K562 (cell line): ENCODE data around the gene SLC29A2. TPM values are rescaled to one million over a fixed set of nuclear protein-coding genes. Genes with fewer than 3 reads are reported as not detected.

ENCODE experiments used
- DIDO1 ChIP-seq: fragments of 450-650 bp; IDR thresholded peaks from 2 replicates; pipeline ENCODE4 v1.6.1; 2016; ENCODE audit warnings: low read depth, missing biosample characterization, missing genetic modification characterization
- DMBX1 ChIP-seq: fragments of 250-450 bp; sonication (Bioruptor Pico); IDR thresholded peaks from 2 replicates; pipeline ENCODE4 v1.8.0; 2022; ENCODE audit warnings: inconsistent platforms, mild to moderate bottlenecking, moderate library complexity, borderline replicate concordance
- FOS ChIP-seq: IDR thresholded peaks from 3 replicates; pipeline ENCODE4 v1.6.1; 2011; ENCODE audit not compliant: insufficient read length; ENCODE audit errors: extremely low read depth
- MCM5 ChIP-seq: fragments of 450-650 bp; IDR thresholded peaks from 2 replicates; pipeline ENCODE4 v1.6.1; 2016; ENCODE audit warnings: low read depth
- PTRF ChIP-seq: fragments of 450-650 bp; IDR thresholded peaks from 2 replicates; pipeline ENCODE4 v1.6.1; 2016; ENCODE audit warnings: mild to moderate bottlenecking, missing genetic modification characterization, missing compliant biosample characterization
- RBM39 ChIP-seq: fragments of 200-400 bp; formaldehyde crosslinking; optimal IDR thresholded peaks from 2 replicates; pipeline ENCODE3; 2018; ENCODE audit warnings: low read depth, low read length
- ZFP1 ChIP-seq: fragments of 450-650 bp; formaldehyde crosslinking; IDR thresholded peaks from 2 replicates; pipeline ENCODE4 v1.4.0; 2020; ENCODE audit warnings: mild to moderate bottlenecking, mixed read lengths
- ZNF217 ChIP-seq: sonication (generic); formaldehyde crosslinking; IDR thresholded peaks from 2 replicates; pipeline ENCODE4 v1.8.0; 2022; ENCODE audit warnings: mild to moderate bottlenecking, missing genetic modification reagents
- ZNF384 ChIP-seq: IDR thresholded peaks from 2 replicates; pipeline ENCODE4 v1.6.1; 2012; ENCODE audit warnings: low read depth, low read length, improper control_type of control experiment
- ZNF398 ChIP-seq: fragments of 250-450 bp; sonication (Bioruptor Pico); IDR thresholded peaks from 2 replicates; pipeline ENCODE4 v1.8.0; 2021; ENCODE audit warnings: moderate library complexity, mild to moderate bottlenecking, inconsistent platforms
- ZNF584 ChIP-seq: fragments of 200-800 bp; sonication (Bioruptor generic); IDR thresholded peaks from 2 replicates; pipeline ENCODE4 v1.6.1; 2016; ENCODE audit warnings: low read depth, mild to moderate bottlenecking, missing genetic modification characterization, missing compliant biosample characterization
- polyA plus RNA-seq, 8 experiments: library from polyadenylated mRNA; depleted of rRNA in 4 of 8; stranded (reverse) in 5 of 8; unstranded in 3 of 8; fragments of >200 nt; fragmentation: Nextera tagmentation in 2 of 8; fragmentation: Illumina TruSeq in 1 of 8; extraction: Ambion mirVana in 2 of 8; extraction: Trizol in 1 of 8; gene quantifications; 2 replicates each; pipeline versions ENCODE4 v1.2.1 to v1.2.3, GENCODE V29; 2011 to 2014; ENCODE audit warnings: inconsistent platforms in 1 of 8, missing spikeins in 1 of 8
- total RNA-seq, 7 experiments: library from RNA; depleted of rRNA in 6 of 7; stranded (reverse); fragments of >200 nt in 6 of 7; fragmentation: Illumina TruSeq in 2 of 7; extraction: Trizol in 2 of 7; gene quantifications; 2 replicates each; pipeline versions ENCODE4 v1.2.1 to v1.2.3, GENCODE V29; 2011 to 2021; ENCODE audit warnings: low replicate concordance in 1 of 7
- TF ChIP-seq, protein P1 (sequence below): sonication (generic); formaldehyde crosslinking; IDR thresholded peaks from 2 replicates; pipeline ENCODE4 v1.8.0; 2022; ENCODE audit warnings: mild to moderate bottlenecking, low read depth, missing genetic modification reagents
- TF ChIP-seq, protein P2 (sequence below), 2 experiments: fragments of 450-650 bp in 1 of 2; sonication (generic) in 1 of 2; formaldehyde crosslinking in 1 of 2; IDR thresholded peaks in 1 of 2; conservative IDR thresholded peaks in 1 of 2; 2 replicates each; pipeline versions ENCODE4 v1.6.1 to v1.8.1; 2016 to 2023; ENCODE audit warnings: mild to moderate bottlenecking in 2 of 2, moderate library complexity in 2 of 2, inconsistent platforms in 1 of 2, missing genetic modification reagents in 1 of 2
- TF ChIP-seq, protein P3 (sequence below), 2 experiments: fragments of 450-650 bp in 1 of 2; IDR thresholded peaks; 2 replicates each; pipeline ENCODE4 v1.6.1; 2011 to 2017; ENCODE audit warnings: low read depth in 2 of 2, antibody characterized with exemption in 1 of 2, borderline replicate concordance in 1 of 2, low read length in 1 of 2, mild to moderate bottlenecking in 1 of 2, mixed read lengths in 1 of 2; ENCODE audit not compliant: control insufficient read depth in 1 of 2
- TF ChIP-seq, protein P4 (sequence below): sonication (generic); formaldehyde crosslinking; IDR thresholded peaks from 2 replicates; pipeline ENCODE4 v1.8.0; 2022; ENCODE audit warnings: mild to moderate bottlenecking, missing genetic modification reagents, borderline replicate concordance

The SLC29A2 gene
- total and polyA plus RNA-seq, 9 of the 15 experiments (the other 6 are each of a cell fraction or from before 2014, with no cell fraction given): 2.4 to 48.6 (median 14.2) TPM

GRCh38 chr11:66328302-66329144 is 43.0 kb downstream of the SLC29A2 start (continued):
- TF ChIP-seq, protein P1, sequence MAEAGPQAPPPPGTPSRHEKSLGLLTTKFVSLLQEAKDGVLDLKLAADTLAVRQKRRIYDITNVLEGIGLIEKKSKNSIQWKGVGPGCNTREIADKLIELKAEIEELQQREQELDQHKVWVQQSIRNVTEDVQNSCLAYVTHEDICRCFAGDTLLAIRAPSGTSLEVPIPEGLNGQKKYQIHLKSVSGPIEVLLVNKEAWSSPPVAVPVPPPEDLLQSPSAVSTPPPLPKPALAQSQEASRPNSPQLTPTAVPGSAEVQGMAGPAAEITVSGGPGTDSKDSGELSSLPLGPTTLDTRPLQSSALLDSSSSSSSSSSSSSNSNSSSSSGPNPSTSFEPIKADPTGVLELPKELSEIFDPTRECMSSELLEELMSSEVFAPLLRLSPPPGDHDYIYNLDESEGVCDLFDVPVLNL (CRISPR knock-in tag): no peak
- no peak for TF ChIP-seq DIDO1
- TF ChIP-seq, protein P2, sequence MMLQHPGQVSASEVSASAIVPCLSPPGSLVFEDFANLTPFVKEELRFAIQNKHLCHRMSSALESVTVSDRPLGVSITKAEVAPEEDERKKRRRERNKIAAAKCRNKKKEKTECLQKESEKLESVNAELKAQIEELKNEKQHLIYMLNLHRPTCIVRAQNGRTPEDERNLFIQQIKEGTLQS (IDR thresholded peaks at IDR 0.05): no peak
- TF ChIP-seq, protein P2 (CRISPR knock-in tag; conservative IDR thresholded peaks at IDR 0.05): no peak
- no peak for TF ChIP-seq ZFP1 (CRISPR knock-in tag)
- no peak for TF ChIP-seq ZNF217
- peak; percentile 21; the same call in 1 of the 2 replicates for TF ChIP-seq ZNF384
- no peak for TF ChIP-seq FOS
- no peak for TF ChIP-seq RBM39
- TF ChIP-seq PTRF (tag): no peak
- no peak for TF ChIP-seq ZNF398
- TF ChIP-seq, protein P3, sequence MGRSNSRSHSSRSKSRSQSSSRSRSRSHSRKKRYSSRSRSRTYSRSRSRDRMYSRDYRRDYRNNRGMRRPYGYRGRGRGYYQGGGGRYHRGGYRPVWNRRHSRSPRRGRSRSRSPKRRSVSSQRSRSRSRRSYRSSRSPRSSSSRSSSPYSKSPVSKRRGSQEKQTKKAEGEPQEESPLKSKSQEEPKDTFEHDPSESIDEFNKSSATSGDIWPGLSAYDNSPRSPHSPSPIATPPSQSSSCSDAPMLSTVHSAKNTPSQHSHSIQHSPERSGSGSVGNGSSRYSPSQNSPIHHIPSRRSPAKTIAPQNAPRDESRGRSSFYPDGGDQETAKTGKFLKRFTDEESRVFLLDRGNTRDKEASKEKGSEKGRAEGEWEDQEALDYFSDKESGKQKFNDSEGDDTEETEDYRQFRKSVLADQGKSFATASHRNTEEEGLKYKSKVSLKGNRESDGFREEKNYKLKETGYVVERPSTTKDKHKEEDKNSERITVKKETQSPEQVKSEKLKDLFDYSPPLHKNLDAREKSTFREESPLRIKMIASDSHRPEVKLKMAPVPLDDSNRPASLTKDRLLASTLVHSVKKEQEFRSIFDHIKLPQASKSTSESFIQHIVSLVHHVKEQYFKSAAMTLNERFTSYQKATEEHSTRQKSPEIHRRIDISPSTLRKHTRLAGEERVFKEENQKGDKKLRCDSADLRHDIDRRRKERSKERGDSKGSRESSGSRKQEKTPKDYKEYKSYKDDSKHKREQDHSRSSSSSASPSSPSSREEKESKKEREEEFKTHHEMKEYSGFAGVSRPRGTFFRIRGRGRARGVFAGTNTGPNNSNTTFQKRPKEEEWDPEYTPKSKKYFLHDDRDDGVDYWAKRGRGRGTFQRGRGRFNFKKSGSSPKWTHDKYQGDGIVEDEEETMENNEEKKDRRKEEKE (IDR thresholded peaks at IDR 0.05; ENCODE audit: borderline replicate concordance in 1 of 2, control insufficient read depth in 1 of 2, low read depth in 2 of 2, low read length in 1 of 2): no peak
- no peak for TF ChIP-seq MCM5
- TF ChIP-seq DMBX1 (CRISPR knock-in tag): peak; percentile 61; the same call in 1 of the 2 replicates
- no peak for TF ChIP-seq ZNF584
- TF ChIP-seq, protein P4, sequence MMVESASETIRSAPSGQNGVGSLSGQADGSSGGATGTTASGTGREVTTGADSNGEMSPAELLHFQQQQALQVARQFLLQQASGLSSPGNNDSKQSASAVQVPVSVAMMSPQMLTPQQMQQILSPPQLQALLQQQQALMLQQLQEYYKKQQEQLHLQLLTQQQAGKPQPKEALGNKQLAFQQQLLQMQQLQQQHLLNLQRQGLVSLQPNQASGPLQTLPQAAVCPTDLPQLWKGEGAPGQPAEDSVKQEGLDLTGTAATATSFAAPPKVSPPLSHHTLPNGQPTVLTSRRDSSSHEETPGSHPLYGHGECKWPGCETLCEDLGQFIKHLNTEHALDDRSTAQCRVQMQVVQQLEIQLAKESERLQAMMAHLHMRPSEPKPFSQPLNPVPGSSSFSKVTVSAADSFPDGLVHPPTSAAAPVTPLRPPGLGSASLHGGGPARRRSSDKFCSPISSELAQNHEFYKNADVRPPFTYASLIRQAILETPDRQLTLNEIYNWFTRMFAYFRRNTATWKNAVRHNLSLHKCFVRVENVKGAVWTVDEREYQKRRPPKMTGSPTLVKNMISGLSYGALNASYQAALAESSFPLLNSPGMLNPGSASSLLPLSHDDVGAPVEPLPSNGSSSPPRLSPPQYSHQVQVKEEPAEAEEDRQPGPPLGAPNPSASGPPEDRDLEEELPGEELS (CRISPR knock-in tag): 0 out of 2 replicates have a peak, but pooled peaks have one; percentile 42
